D341Med (cell line): Measurements from ENCODE around the gene PACRG.

Source experiments
- DNase-seq: peaks from one replicate; pipeline ENCODE4 v3.0.0; 2012; ENCODE audit warnings: low spot score

Gene PACRG

GRCh38 chr6:163200694-163201093 is 472.9 kb downstream of the PACRG start:
- DNase-seq: no peak

DNA sequence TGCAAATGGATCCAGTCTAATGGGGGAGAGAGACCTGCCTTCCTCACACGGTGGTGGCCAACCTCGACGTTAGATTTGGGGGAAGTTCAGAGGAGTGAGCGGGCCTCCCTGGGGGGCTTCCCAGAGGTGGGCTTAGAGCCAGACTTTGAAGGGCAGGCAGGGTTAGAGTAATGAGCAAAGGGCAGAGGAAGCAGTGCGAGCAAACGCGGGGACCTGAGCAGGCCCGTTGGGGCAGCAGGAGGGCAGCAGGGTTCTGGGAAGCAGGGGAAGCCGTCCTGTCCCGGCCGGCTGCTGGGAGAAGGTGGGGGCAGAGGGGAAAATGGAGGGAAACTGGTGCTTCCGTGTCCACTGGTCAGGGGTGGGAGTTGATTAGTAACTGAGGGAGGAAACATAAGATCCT is 474.1 kb downstream of the PACRG start:
- DNase-seq: no peak

GRCh38 chr6:163206196-163206595 is 478.4 kb downstream of the PACRG start:
- DNase-seq: no peak

GRCh38 chr6:163207431-163208383 is 479.9 kb downstream of the PACRG start:
- DNase-seq: no peak

GRCh38 chr6:163209005-163209404 is 481.2 kb downstream of the PACRG start:
- no peak for DNase-seq

GRCh38 chr6:163212123-163212522 is 484.3 kb downstream of the PACRG start:
- no peak for DNase-seq

GRCh38 chr6:163214259-163214658 is 486.5 kb downstream of the PACRG start:
- DNase-seq: no peak

DNA sequence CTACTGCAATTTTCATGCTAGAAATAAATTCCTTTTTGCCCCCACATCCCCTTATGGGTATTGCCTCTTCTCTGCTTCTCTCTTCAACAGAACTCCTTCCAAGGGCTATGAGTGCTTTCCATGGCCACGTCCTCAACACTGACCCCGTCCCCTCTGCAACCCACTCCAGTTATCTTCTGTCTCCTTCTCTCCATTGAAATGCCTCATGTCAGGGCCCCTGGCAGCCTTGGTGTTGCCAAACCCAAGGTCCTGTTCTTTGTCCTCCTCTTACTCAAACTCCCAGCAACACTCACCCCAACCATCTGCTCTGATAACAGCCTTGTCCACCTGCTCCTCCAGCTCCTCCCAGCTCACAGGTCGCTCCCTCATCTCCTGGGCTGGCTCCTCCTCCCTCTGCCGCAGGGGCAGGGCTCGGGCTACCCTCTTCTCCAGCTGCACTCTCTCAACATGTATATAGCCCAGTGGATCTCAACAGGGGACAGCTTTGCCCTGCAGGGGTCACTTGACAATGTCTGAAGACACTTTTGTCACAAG is 490.7 kb downstream of the PACRG start:
- no peak for DNase-seq

- DNase-seq: no peak
Observed at GRCh38 chr6:163226181-163226835, 498.5 kb downstream of the PACRG start.

DNA sequence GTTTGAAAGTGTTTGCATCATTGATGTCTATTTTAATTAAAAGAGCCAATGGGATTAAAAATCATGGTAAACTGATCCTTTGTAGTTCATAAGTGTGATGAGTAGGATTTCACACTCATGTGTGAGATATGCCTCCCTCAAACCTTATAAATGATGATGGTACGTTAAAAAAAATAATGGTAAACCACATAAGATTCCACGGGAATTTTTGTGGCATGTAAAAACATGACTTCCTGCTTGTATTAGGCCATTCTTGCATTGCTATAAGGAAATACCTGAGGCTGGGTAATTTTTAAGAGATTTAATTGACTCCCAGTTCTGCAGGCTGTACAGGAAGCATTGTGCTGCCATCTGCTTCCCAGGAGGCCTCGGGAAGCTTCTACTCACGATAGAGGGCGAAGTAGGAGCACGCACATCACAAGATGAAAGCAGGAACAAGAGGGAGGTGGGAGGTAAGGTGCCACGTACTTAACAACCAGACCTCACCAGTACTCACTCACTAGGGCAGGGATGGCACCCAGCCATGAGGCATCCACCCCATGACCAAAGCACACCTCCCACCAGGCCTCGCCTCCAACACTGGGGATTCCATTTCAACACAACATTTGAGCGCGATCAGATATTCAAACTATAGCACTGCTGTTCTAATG is 499.2 kb downstream of the PACRG start:
- no peak for DNase-seq

DNA sequence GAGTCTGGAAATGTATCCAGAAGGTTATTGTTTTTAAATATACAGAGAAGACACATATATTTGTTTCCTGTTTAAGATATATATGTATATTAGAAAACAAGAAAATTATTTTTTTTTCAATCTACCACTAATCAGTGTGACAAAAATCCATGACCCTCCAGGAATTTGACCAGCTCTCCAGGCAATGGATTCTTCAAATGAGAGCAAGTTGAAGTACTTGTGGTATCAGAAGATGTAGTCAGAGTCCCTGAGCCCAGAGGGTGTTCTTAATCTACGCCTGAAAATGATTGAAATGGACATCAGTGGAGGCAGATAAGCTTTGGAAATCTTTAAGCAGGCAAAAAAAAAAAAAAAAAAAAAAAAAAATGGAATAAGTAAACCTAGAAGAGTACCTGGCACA is 500.3 kb downstream of the PACRG start:
- DNase-seq: no peak

DNA sequence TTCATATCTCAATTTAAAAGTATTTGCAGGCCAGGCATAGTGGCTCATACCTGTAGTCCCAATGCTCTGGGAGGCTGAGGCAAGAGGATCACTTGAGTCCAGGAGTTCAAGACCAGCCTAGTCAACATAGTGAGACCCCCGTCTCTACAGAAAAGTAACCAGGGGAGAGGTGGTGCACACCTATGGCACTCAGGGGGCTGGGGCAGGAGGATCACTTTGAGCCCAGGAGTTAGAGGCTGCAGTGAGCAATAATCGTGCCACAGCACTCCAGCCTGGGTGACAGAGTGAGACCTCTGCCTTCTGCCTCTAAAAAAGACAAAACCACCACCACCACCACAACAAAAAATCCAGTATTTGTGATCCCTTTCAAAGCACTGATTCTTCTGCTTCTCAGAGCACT is 501.3 kb downstream of the PACRG start:
- no peak for DNase-seq

DNA sequence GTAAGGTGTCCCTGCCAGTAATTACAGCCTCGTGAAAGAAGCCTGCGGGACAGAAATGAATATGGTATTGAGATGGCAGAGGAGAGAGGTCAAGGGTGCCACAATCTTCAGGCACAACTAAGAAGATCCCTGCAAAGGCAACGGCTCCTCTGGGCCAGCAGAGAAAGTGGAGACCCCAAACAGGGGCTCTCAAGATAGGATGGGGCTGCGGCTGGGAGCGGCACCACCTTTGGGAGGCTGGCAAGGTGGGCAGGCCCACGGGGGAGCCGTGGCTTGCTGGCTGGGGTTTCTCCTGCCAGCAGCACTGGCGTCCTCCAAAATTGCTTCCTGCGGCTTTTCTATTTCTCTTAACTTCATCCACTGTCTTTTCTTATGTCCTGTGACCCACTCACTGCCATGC is 503.1 kb downstream of the PACRG start:
- no peak for DNase-seq

DNA sequence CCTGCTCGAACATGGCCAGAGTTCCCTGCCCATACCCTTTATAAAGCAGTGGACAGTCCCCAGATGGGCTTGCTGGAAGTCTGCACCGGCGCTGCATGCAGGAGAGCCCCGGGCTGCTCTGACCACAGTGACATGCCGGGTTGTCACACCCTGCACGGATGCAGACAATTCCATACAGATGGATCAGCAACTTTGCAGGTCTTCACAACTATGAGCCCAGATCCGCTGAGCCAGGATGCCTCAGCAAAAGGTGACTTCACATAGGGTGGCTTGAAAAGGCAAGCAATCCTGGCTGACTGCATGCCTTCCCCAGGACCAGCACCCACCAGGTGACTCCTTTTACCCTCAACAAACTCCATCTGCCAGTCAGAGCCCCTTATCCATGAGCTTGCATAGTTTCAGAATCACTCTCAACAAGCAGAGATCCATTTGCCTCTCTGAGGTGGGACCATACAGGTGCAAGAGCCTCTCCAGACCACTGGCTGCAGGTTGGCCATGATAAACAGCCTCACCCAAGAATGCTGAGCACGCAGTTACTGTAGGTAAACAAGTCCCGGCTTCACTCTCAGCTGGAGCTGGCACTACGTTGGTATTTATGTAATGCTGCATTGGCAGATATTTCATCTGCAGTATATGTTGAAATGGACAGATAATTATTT is 503.7 kb downstream of the PACRG start:
- no peak for DNase-seq

- DNase-seq: no peak
Observed at GRCh38 chr6:163232015-163232523, 504.3 kb downstream of the PACRG start.

DNA sequence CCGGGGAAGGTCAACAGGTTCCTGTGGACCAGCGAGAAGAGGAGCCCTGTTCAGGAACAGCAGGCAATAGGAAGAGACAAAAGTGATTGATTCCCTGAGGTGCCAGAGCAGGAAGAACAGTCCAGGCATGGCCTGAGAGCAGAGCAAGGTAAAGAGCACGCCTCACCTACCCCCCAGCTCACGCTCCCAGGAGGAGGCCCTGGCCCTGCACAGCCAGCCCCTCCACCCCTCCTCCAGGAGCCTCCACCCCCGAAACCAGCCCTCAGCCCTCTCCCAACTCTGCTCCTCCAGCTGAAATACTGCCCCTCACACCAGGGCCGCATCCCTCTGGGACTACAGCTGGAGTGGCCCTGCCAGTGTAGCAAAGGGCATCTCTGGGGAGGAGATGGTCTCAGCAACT is 504.9 kb downstream of the PACRG start:
- no peak for DNase-seq

- DNase-seq: no peak
Observed at GRCh38 chr6:163237110-163237509, 509.3 kb downstream of the PACRG start.

GRCh38 chr6:163239572-163240340 is 512.0 kb downstream of the PACRG start:
- no peak for DNase-seq

GRCh38 chr6:163240556-163240955 is 512.8 kb downstream of the PACRG start:
- DNase-seq: no peak

GRCh38 chr6:163241683-163242082 is 513.9 kb downstream of the PACRG start:
- no peak for DNase-seq

DNA sequence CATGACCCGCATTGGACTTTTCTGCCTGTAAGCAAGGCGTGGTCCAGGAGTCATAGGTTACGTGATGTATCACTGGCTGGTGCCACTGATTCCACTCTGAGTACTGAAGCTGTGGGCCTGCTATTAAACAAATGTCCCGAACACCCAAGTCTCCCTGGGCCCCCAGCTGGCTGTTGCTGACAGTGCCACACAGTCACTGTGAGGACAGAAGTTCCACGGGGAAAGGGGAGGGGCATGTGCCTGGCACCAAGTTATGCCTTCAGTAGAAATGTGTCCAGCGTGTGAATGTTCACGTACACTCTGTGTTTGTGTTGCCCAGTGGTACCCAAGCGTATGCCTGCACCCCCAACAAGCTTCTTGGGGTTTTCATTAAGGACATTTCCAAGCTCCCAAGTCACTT is 515.3 kb downstream of the PACRG start:
- no peak for DNase-seq
